Dendritic cell treated with granulocyte-macrophage colony-stimulating factor and Interleukin-4, amounts not matched to agents 40 ng/mL and 50 ng/mL, for 4 days (primary cell): Measurements from ENCODE around the gene CHRDL2.
A peak's percentile ranks its signal among the peaks of the same experiment; 100 is the strongest.

Experiments used
- H3K27ac Mint-ChIP-seq: one replicate; pipeline ENCODE4 v1.8.0; 2022; ENCODE audit warnings: mild to moderate bottlenecking, mixed read lengths
- H3K27me3 Mint-ChIP-seq: one replicate; pipeline ENCODE4 v1.8.0; 2022; ENCODE audit warnings: mild to moderate bottlenecking, mixed read lengths
- H3K36me3 Mint-ChIP-seq: one replicate; pipeline ENCODE4 v1.8.0; 2022; ENCODE audit warnings: low read depth, mixed read lengths
- H3K4me1 Mint-ChIP-seq: one replicate; pipeline ENCODE4 v1.8.0; 2022; ENCODE audit warnings: low read depth, mixed read lengths
- H3K4me3 Mint-ChIP-seq: one replicate; pipeline ENCODE4 v1.8.0; 2022; ENCODE audit warnings: mild to moderate bottlenecking, moderate library complexity, mixed read lengths
- H3K9me3 Mint-ChIP-seq: one replicate; pipeline ENCODE4 v1.8.0; 2022; ENCODE audit warnings: mixed read lengths
- intact Hi-C: fragments of 100-400 bp; cut with micrococcal nuclease; formaldehyde crosslinking; loops from one replicate; pipeline ENCODE4 v1.15.0; 2022

The CHRDL2 gene

GRCh38 chr11:74739546-74740270 is 8.5 kb upstream of the CHRDL2 start:
- Mint-ChIP-seq H3K27me3 (peaks cover 24% of the 10 kb centered on the region), H3K9me3 (no peaks in the 10 kb centered on the region), H3K27ac (no peak overlapping the region), H3K4me1 (peaks cover 38% of the 10 kb centered on the region), H3K4me3 (no peak overlapping the region), H3K36me3 (no peaks in the 10 kb centered on the region)
- intact Hi-C loops = loop anchor here (5.0 to 10.0 kb wide), 2 partner anchors 52 to 285 kb away; no protein-coding TSS in a partner anchor

- H3K27me3 Mint-ChIP-seq = peaks cover 48% of the 10 kb centered on the region
- peaks cover 17% of the 10 kb centered on the region for H3K4me1 Mint-ChIP-seq
- H3K36me3 Mint-ChIP-seq = no peaks in the 10 kb centered on the region
- H3K9me3 Mint-ChIP-seq = no peaks in the 10 kb centered on the region
- intact Hi-C loops = loop anchor here (2.0 to 10.0 kb wide), 3 partner anchors 33 to 281 kb away; no protein-coding TSS in a partner anchor
- H3K27ac Mint-ChIP-seq = no peak overlapping the region
- no peak overlapping the region for H3K4me3 Mint-ChIP-seq
Measured at GRCh38 chr11:74736031-74736430, 4.8 kb upstream of the CHRDL2 start.

- Mint-ChIP-seq H3K27me3 (peaks cover 54% of the 10 kb centered on the region), H3K4me3 (no peak overlapping the region), H3K36me3 (no peaks in the 10 kb centered on the region), H3K27ac (no peak overlapping the region), H3K4me1 (peaks cover 22% of the 10 kb centered on the region), H3K9me3 (no peaks in the 10 kb centered on the region)
- intact Hi-C loops = loop anchor here (5.0 to 10.0 kb wide), 2 partner anchors 48 to 281 kb away; no protein-coding TSS in a partner anchor
Measured at GRCh38 chr11:74735365-74735928, 4.2 kb upstream of the CHRDL2 start.

GRCh38 chr11:74734559-74734925 is 3.3 kb upstream of the CHRDL2 start:
- H3K27ac Mint-ChIP-seq = no peak overlapping the region

GRCh38 chr11:74730571-74731260 is 510 bp downstream of the CHRDL2 start:
- Mint-ChIP-seq H3K36me3 (no peaks in the 10 kb centered on the region), H3K4me1 (peaks cover 7% of the 10 kb centered on the region), H3K9me3 (no peaks in the 10 kb centered on the region), H3K27ac (no peak overlapping the region), H3K4me3 (peak overlapping the region; percentile 48), H3K27me3 (peaks cover 76% of the 10 kb centered on the region)
- intact Hi-C loops = loop anchor here (10.0 kb wide), 1 partner anchor 276 kb away; no protein-coding TSS in a partner anchor

More at GRCh38 chr11:74734559-74734925, 3.3 kb upstream of the CHRDL2 start:
- Mint-ChIP-seq H3K9me3 (no peaks in the 10 kb centered on the region), H3K36me3 (no peaks in the 10 kb centered on the region), H3K4me3 (no peak overlapping the region), H3K4me1 (peaks cover 16% of the 10 kb centered on the region), H3K27me3 (peaks cover 63% of the 10 kb centered on the region)
- intact Hi-C loops = loop anchor here (10.0 kb wide), 1 partner anchor 280 kb away; no protein-coding TSS in a partner anchor

GRCh38 chr11:74729397-74729796 is 1.8 kb downstream of the CHRDL2 start:
- no peak overlapping the region for H3K4me3 Mint-ChIP-seq
- H3K36me3 Mint-ChIP-seq = no peaks in the 10 kb centered on the region
- no peak overlapping the region for H3K27ac Mint-ChIP-seq
- H3K27me3 Mint-ChIP-seq = peaks cover 82% of the 10 kb centered on the region
- intact Hi-C loops = loop anchor here (5.0 kb wide), 1 partner anchor 117 kb away; no protein-coding TSS in a partner anchor
- H3K9me3 Mint-ChIP-seq = no peaks in the 10 kb centered on the region
- H3K4me1 Mint-ChIP-seq = peaks cover 7% of the 10 kb centered on the region

GRCh38 chr11:74726547-74727182 is 4.6 kb downstream of the CHRDL2 start:
- Mint-ChIP-seq H3K4me3 (no peak overlapping the region), H3K27ac (no peak overlapping the region), H3K9me3 (no peaks in the 10 kb centered on the region), H3K27me3 (peaks cover 67% of the 10 kb centered on the region), H3K4me1 (peaks cover 7% of the 10 kb centered on the region), H3K36me3 (no peaks in the 10 kb centered on the region)
- intact Hi-C loops = loop anchor here (5.0 kb wide), 1 partner anchor 114 kb away; no protein-coding TSS in a partner anchor

- no peaks in the 10 kb centered on the region for H3K36me3 Mint-ChIP-seq
- peaks cover 2% of the 10 kb centered on the region for H3K4me1 Mint-ChIP-seq
- H3K27ac Mint-ChIP-seq = no peak overlapping the region
- H3K27me3 Mint-ChIP-seq = peaks cover 60% of the 10 kb centered on the region
- intact Hi-C loops = loop anchor here (5.0 kb wide), 1 partner anchor 113 kb away; no protein-coding TSS in a partner anchor
- H3K4me3 Mint-ChIP-seq = no peak overlapping the region
- H3K9me3 Mint-ChIP-seq = no peaks in the 10 kb centered on the region
Measured at GRCh38 chr11:74725701-74726100, 5.5 kb downstream of the CHRDL2 start.

- Mint-ChIP-seq H3K27me3 (peaks cover 41% of the 10 kb centered on the region), H3K27ac (no peak overlapping the region), H3K4me3 (no peak overlapping the region), H3K9me3 (no peaks in the 10 kb centered on the region), H3K36me3 (no peaks in the 10 kb centered on the region), H3K4me1 (no peaks in the 10 kb centered on the region)
- intact Hi-C loops = no loop called here
Measured at GRCh38 chr11:74723511-74723910, 7.7 kb downstream of the CHRDL2 start.

GRCh38 chr11:74721479-74721835 is 9.8 kb downstream of the CHRDL2 start:
- no peaks in the 10 kb centered on the region for H3K4me1 Mint-ChIP-seq
- peaks cover 40% of the 10 kb centered on the region for H3K27me3 Mint-ChIP-seq
- no peak overlapping the region for H3K4me3 Mint-ChIP-seq
- intact Hi-C loops = no loop called here
- H3K27ac Mint-ChIP-seq = no peak overlapping the region
- no peaks in the 10 kb centered on the region for H3K9me3 Mint-ChIP-seq
- no peaks in the 10 kb centered on the region for H3K36me3 Mint-ChIP-seq

GRCh38 chr11:74720596-74721478 is 10.4 kb downstream of the CHRDL2 start:
- Mint-ChIP-seq H3K27ac (no peak overlapping the region), H3K4me1 (no peaks in the 10 kb centered on the region), H3K9me3 (no peaks in the 10 kb centered on the region), H3K4me3 (no peak overlapping the region), H3K36me3 (no peaks in the 10 kb centered on the region), H3K27me3 (peaks cover 34% of the 10 kb centered on the region)
- intact Hi-C loops = no loop called here

GRCh38 chr11:74719011-74719410 is 12.2 kb downstream of the CHRDL2 start:
- Mint-ChIP-seq H3K27ac (no peak overlapping the region), H3K4me3 (no peak overlapping the region), H3K9me3 (no peaks in the 10 kb centered on the region), H3K4me1 (no peaks in the 10 kb centered on the region), H3K27me3 (peaks cover 19% of the 10 kb centered on the region), H3K36me3 (no peaks in the 10 kb centered on the region)
- intact Hi-C loops = no loop called here
